CD4-positive, alpha-beta T cell treated with Interferon gamma for 1 hour (primary cell): ENCODE measurements around the gene TMEM181.
"Not testable (repeated sequence)": the region's sequence is repeated elsewhere in the genome, so short reads cannot be mapped to it uniquely, and the experiment has no call there.

Source experiments
- DNase-seq: peaks from one replicate; pipeline ENCODE4 v3.0.0-alpha.2; 2020

Gene TMEM181

DNA sequence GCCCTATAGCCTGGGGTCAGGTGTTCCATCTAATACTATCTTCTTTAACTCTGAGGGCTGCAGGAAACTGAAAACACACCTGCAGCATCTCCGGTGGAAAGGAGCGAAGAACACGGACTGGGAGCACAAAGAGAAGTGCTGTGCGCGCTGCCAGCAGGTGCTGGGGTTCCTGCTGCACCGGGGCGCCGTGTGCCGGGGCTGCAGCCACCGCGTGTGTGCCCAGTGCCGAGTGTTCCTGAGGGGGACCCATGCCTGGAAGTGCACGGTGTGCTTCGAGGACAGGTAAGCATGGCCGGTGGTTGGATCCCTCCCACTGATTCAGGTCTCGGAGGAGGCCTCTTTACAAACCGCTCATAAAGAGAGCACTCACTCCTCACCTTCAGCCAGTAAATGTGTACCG, 105.4 kb downstream of the TMEM181 start:
- DNase-seq = no peak

DNA sequence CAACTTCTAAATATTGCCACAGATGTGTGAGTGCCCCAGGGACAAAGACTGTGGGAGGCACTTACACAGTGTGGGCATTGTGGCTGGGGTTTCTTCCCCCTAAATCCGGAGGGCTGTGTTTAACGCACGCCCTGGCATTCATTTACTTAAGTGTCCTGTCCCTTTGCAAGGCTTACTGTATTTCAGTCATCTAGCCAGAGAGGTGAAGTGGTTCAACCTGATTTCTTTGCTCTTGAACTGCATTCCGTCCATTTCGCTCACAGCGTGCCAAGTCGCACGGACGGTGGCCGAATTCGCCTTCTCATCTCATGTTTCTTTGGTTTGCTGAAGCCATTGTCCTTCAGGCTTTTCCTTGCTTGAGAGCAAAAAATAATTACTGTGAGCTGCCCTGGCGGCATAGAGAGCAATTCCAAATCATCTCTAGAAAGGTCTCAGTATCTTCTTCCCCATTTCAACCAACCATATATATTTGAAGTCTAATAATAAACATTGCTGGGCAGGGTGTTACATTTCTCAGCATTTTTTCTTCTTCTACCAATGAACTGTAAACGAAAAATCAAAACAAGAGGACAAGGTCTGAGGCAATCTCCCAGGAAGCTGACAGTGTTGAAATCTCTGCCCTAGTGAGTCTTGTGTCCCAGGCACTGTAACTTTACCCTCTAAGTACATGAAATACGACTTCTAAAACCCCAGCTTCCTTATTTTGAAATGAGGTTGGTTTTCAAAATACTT, 106.9 kb downstream of the TMEM181 start:
- peak; percentile 41 for DNase-seq

DNA sequence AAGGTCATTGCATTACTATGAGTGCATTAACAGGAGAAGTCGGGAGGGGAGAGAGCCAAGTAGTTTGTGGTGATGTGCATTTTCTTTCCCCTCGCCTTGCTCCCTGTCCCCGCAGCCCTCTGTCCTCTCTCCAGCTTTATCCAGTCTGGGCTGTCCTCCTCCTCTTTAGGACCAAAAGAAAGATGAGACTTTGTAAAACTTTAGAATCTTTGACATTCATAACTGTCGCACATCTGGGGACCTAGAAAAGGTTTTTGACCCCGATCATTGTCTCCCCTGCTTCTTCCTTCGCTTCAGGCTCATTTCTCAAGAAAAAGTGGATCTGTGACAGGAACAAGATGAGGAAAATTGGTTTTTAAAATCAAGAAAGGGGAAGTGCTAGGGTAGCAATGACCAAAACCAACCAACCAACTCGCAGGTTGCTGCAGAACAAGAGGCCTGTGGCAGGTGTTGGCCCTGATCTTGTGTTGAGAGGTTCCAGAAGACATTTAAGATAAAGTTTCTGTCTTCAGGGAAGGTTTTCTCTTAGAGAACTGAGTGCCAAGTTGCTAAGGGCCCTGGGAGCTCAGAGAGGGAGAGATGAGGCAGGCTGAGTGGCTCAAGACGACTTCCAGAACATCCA, 107.6 kb downstream of the TMEM181 start:
- no peak for DNase-seq

DNA sequence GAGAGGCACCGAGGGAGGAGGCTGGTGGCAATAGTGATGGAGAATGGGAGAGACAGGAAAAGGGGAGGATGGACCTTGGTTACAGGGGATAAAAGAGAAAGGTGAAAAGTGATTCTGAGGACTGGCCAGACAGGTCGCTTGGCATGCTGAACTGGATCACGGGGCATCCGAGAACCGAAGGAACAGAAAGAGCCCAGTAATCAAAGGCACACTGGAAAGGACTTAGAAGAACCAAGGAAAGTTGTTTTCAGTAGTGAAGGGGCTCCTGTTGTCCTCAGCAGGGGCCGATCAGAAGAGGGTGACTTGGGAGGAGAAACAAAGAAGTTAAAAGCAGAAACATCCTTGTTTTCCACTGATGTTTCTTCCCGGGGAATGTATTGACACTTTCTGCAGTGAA, 108.8 kb downstream of the TMEM181 start:
- no peak for DNase-seq

DNA sequence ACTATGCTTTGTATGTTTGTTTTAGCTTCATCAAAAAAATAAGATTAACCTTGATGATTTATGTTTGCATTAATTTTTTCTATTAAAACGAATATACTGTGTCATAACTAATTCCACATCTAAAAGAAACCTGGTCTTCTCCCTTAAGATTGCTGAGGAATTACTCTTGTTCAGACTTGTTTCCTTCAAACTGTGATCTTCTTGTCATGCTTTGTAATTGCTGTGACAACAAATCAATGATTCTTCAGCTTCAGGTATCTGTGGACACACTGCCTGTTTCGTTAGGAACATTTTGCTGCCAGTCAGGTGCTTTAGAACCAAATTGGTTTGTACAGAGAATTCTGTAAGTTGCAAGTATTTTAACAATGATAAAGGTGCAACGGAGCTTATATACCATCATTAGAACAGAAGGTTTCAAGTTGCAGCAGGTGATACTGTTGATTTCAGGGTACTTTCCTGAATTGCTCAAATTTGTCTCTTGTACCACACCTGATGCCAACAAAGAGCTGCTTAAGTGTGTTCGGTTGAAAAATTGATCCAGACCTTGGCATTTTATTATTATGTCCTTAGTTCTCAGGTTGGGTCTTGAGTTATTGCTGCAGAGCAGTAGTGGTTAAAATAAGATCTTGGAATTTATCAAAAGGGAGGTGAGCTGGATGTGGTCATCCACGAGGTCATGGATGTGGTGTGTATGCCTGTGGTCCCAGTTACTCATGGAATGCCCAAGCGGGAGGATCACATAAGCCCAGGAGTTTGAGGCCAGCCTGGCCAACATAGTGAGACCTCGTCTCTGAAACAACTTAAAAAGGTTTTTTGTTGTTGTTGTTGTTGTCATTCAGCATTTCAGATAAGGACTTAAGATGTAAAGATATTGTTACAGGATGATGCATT, 109.5 kb downstream of the TMEM181 start:
- DNase-seq = no peak

DNA sequence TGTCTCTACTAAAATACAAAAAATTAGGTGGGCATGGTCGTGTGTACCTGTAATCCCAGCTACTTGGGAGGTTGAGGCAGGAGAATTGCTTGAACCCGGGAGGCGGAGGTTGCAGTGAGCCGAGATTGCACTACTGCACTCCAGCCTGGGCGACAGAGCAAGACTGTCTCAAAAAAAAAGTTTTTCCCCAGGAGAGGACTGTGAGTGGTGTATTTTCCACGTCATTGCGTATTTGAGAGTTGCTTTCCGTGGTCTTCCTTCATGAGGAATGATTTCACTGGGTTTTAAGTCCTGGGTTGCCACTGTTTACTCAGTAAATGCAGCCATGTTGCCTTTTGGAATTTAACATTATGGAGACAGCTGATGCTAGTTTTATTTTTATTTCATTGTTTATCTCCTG, 112.2 kb downstream of the TMEM181 start:
- DNase-seq = not testable (repeated sequence)

DNA sequence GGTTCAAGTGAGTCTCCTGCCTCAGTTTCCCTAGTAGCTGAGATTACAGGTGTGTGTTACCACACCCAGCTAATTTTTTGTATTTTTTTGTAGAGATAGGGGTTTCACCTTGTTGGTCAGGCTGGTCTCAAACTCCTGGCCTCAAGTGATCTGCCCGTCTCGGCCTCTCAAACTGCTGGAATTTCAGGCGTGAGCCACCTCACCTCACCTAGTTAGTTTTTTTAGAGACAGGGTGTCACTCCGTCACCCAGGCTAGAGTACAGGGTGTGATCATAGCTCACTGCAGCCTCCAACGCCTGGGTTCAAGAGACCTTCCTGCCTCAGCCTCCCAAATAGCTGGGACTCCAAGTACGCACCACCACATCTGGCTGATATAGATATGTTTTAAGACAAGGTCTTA, 112.8 kb downstream of the TMEM181 start:
- DNase-seq = no peak

DNA sequence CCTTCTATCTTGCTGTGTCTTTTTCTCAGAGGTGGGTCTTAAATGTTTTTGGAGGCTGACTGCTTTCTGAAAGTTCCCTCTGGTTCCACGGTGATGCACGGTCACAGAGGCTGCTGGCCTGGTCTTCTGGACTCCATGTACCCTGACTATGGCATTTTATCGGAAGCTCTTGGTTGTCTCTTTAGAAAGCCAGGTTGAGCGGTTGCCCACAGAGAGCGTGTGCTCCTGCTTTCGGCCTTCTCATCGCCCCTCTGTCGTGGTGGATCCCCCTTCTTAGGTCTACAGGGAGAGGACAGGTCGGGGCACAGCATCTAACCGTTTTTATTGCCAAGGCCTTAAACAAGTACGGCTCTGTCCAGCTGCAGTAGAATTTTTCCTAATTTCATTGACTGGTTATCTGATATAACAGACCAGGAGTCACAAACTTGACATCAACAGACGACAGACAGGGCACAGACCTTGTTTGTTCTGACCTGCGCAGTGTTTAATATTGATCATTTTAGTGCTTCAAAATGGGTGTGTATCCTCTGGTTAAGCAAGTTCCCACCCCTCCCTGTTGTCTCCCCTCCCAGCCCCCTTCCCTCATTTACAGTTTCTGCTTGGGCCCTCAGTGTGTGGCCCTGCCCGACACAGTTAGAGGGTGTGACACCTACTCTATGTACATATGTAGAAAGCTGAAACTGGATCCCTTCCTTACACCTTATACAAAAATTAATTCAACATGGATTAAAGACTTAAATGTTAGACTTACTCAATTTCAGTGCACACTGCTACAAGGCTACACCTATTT, 114.6 kb downstream of the TMEM181 start:
- DNase-seq = no peak

DNA sequence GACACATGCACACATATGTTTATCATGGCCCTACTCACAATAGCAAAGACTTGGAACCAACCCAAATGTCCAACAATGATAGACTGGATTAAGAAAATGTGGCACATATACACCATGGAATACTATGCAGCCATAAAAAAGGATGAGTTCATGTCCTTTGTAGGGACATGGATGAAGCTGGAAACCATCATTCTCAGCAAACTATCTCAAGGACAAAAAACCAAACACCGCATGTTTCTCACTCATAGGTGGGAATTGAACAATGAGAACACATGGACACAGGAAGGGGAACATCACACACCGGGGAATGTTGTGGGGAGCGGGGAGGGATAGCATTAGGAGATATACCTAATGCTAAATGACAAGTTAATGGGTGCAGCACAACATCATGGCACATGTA, 117.2 kb downstream of the TMEM181 start:
- DNase-seq = not testable (repeated sequence)

DNA sequence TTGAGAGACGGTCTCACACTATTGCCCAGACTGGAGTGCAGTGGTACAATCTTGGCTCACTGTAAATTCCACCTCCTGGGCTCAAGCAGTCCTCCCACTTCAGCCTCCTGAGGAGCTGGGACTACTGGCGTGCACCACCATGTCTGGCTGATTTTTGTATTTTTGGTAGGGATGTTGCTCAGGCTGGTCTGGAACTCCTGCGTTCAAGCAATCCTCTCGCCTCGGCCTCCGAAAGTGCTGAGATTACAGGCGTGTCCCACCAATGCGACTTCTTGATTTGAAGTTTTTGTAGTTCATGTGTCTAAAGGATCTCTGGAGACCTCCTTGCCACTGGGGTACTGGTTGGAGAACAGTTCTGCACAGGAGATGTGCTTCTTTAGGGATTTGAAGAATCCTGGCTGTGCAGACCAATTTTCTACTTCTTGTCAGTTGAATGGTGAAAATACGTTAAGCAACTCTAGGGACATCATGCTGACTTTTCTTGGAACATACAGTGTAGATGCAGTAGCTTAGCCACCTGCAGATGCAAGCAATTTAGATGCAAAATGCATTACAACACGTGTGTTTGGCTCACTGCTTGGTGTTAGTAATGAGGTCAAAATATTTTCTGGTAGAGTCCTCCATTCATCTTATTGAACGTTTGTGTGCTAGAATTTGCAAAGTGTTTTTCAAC, 118.2 kb downstream of the TMEM181 start:
- DNase-seq = no peak

DNA sequence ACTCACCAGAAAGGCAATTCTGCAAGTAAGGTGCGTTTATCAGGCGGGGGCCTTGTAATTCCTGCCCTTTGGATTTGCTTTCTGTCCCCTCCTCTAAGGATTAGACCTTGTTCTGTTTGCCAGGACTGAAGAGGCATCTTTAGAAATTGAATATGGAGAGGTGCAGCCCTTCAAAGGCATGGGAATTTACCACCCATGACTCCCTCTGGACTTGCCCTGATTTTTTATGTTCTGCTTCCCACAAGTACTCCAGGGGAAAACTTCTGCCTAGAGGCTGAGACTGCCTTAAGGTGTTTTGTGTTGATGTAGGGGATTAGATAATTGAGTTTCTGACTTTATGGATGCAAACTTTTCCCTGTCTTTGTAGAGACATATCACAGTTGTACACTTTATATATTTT, 120.1 kb downstream of the TMEM181 start:
- DNase-seq = no peak

DNA sequence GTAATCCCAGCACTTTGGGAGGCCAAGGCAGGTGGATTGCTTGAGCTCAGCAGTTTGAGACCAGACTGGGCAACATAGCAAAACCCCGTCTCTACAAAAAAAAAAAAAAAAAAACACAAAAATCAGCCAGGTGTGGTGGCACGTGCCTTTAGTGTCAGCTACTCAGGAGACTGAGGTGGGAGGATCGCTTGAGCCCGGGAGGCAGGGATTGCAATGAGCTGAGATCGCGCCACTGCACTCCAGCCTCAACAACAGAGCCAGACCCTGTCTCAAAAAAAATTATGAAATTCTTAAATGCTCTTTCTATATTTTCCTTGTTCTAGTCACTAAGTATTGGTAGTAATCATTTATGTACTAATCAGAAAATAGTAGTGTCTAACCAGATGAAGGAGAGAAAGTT, 120.6 kb downstream of the TMEM181 start:
- no peak for DNase-seq

DNA sequence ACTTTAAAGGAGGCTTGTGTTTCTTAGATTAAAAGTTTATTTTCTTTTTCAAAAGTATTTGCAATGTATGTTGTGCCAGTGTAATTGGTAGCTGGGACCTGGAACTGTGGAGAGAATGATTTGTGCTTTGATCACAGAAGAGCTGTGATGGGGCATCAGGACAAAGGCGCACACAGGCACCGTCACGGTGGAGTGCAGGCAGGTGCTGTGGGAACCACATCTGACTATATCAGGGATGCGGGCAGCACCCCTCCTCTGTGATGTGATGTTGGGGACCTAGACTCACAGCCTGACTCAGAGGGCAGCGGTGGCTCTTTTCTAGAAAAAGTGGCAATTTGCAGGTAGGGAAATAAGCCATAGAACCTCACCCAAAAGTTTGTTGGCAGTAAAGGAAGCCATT, 124.4 kb downstream of the TMEM181 start:
- DNase-seq = peak; percentile 24

DNA sequence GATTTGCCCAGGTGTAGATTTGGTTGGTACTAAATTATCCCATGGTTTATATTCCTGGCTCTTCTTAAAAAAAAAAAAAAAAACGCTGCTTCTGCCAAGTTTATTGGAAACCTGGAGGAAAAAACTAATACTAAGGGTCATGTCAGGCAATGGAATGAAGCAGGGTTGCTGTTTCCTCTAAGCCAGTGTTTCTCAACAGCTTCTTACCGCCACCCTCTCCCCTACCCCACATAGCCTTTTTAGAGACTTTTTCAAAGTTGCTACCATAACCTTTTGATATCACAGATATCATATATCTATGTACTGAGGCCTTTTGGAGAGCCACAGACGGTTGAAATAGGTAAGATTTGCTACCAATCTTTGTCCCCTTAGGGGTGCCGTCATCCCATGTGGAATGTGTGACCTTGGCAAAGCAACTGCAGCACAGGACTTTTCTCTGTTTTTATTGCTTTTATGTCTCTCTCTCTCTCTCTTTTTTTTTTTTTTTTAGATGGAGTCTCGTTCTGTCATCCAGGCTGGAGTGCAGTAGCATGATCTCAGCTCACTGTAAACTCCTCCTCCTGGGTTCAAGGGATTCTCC, 124.9 kb downstream of the TMEM181 start:
- DNase-seq = no peak
